Stomach (tissue), 9 donors: ENCODE results near the gene OPN5. TPM values are rescaled to one million over a fixed set of nuclear protein-coding genes. Genes with fewer than 3 reads are reported as not detected.

Experiments used
- DNase-seq, 2 donors: peaks; one replicate each; pipeline versions ENCODE4 v3.0.0 to v3.0.0-alpha.2; 2013 to 2019
- H3K27ac ChIP-seq, 5 donors: fragments of 200-600 bp in 4 of 5; sonication (generic) in 4 of 5; one replicate each; pipeline ENCODE4 v1.5.1; 2013 to 2019; ENCODE audit warnings: mild to moderate bottlenecking in 1 of 5, moderate library complexity in 1 of 5
- H3K27me3 ChIP-seq, 3 donors: fragments of 200-600 bp; sonication (generic); one replicate each; pipeline ENCODE4 v1.5.1; 2017 to 2019; ENCODE audit warnings: mixed run types in 1 of 3
- H3K36me3 ChIP-seq, 4 donors: fragments of 200-600 bp; sonication (generic); 1 replicate in 3 of 4; 2 replicates in 1 of 4; pipeline ENCODE4 v1.5.1; 2016 to 2019
- H3K4me1 ChIP-seq, 4 donors: fragments of 200-600 bp; sonication (generic); one replicate each; pipeline ENCODE4 v1.5.1; 2016 to 2019
- H3K4me3 ChIP-seq, 4 donors: fragments of 200-600 bp; sonication (generic) in 3 of 4; one replicate each; pipeline ENCODE4 v1.5.1; 2016 to 2019; ENCODE audit warnings: mild to moderate bottlenecking in 1 of 4
- H3K9me3 ChIP-seq, 4 donors: fragments of 200-600 bp; sonication (generic); one replicate each; pipeline ENCODE4 v1.5.1; 2016 to 2019
- CTCF ChIP-seq, 7 experiments: fragments of 450-650 bp in 4 of 7; fragments of 200-600 bp in 3 of 7; sonication (generic) in 3 of 7; IDR thresholded peaks; one replicate each; pipeline ENCODE4 v1.5.1; 2016 to 2019; ENCODE audit warnings: antibody characterized with exemption in 7 of 7, control low read depth in 2 of 7, mild to moderate bottlenecking in 1 of 7
- EP300 ChIP-seq: sonication (generic); formaldehyde crosslinking; IDR thresholded peaks from one replicate; pipeline ENCODE4 v1.6.1; 2017; ENCODE audit warnings: antibody characterized with exemption
- POLR2A ChIP-seq, 4 donors: fragments of 450-650 bp; IDR thresholded peaks; one replicate each; pipeline ENCODE4 v1.6.1; 2016; ENCODE audit warnings: antibody characterized with exemption in 4 of 4, control low read depth in 2 of 4, mild to moderate bottlenecking in 1 of 4, moderate library complexity in 1 of 4
- POLR2AphosphoS5 ChIP-seq, 3 donors: sonication (generic); formaldehyde crosslinking; IDR thresholded peaks; one replicate each; pipeline ENCODE4 v1.6.1; 2016; ENCODE audit warnings: antibody characterized with exemption in 3 of 3
- WGBS, 5 donors: extraction: QIAGEN DNeasy Blood & Tissue Kit in 3 of 5; methylation state at CpG; one replicate each; pipeline versions ENCODE4 v1.1.5 to v1.1.7; 2013 to 2018; 5-methylcytosine and 5-hydroxymethylcytosine counted together
- intact Hi-C: fragments of 100-400 bp; cut with DNase I; formaldehyde crosslinking; loops from one replicate; pipeline ENCODE4 v1.15.1; 2023; ENCODE audit warnings: low total_unique reads
- polyA plus RNA-seq, 3 donors: library from polyadenylated mRNA; stranded (reverse); fragments of 200-250 nt; gene quantifications; one replicate each; pipeline ENCODE4 v1.2.3, GENCODE V29; 2013
- small RNA-seq, 4 donors: library from RNA; depleted of rRNA; stranded (forward); fragments of <200 nt; gene quantifications; one replicate each; pipeline ENCODE3, GENCODE V24; 2016
- total RNA-seq, 5 donors: library from RNA; depleted of rRNA; stranded (reverse); fragments of >200 nt; gene quantifications; one replicate each; pipeline versions ENCODE4 v1.1.0 to v1.2.3, GENCODE V29; 2014 to 2016
- donor health status: healthy with polysubstance abuse.
- donor health status: Bipolar disorder and iron deficiency.
- donor health status: healthy.

Gene OPN5
- total and polyA plus RNA-seq, 8 donors = 0.19 TPM; not detected in 7

DNA sequence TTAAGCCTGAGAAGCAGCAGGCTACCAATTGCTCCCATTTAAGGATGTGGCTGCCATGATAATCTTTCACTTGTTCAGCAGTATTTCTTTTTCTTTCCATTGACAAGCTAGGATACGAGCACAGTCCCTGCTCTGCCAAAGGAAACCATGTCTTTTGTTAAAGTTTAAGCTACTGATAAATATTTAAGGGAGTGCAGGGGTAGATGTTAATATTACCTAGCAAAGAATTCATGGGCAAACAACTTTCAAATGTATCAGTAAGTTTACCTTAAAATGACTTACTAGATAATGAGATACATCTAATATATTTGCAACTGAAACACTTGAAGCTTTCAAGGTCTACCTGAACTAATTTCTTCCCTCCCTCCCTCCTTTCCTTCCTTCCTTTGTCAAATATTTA, 77.3 kb downstream of the OPN5 start:
- Histone ChIP-seq H3K9me3 (no peaks in the 10 kb centered on the region), H3K27ac (no peak overlapping the region), H3K4me1 (no peaks in the 10 kb centered on the region), H3K27me3 (no peaks in the 10 kb centered on the region), H3K4me3 (no peak overlapping the region), H3K36me3 (no peaks in the 10 kb centered on the region)
- WGBS, 5 donors = 15 to 29% (median 21%) methylated on average over 1 of the region's 1 CpG
- TF ChIP-seq EP300 (no peak), POLR2AphosphoS5 (IDR thresholded peaks at IDR 0.05) (no peak), POLR2A (IDR thresholded peaks at IDR 0.05) (no peak), CTCF (IDR thresholded peaks at IDR 0.05) (no peak)
- intact Hi-C loops = no loop called here
- DNase-seq = no peak

GRCh38 chr6:47862731-47863130, 80.9 kb downstream of the OPN5 start:
- WGBS, 5 donors = 62 to 72% (median 71%) methylated on average over 1 of the region's 1 CpG
- DNase-seq = no peak
- Histone ChIP-seq H3K4me1 (no peaks in the 10 kb centered on the region), H3K9me3 (no peaks in the 10 kb centered on the region), H3K27me3 (no peaks in the 10 kb centered on the region), H3K36me3 (no peaks in the 10 kb centered on the region), H3K27ac (no peak overlapping the region), H3K4me3 (no peak overlapping the region)
- TF ChIP-seq POLR2AphosphoS5 (IDR thresholded peaks at IDR 0.05) (no peak), POLR2A (IDR thresholded peaks at IDR 0.05) (no peak), CTCF (IDR thresholded peaks at IDR 0.05) (no peak), EP300 (no peak)
- intact Hi-C loops = no loop called here

- Histone ChIP-seq H3K4me3 (no peak overlapping the region), H3K9me3 (no peaks in the 10 kb centered on the region), H3K27ac (no peak overlapping the region), H3K27me3 (no peaks in the 10 kb centered on the region), H3K4me1 (no peaks in the 10 kb centered on the region), H3K36me3 (no peaks in the 10 kb centered on the region)
- DNase-seq = no peak
- TF ChIP-seq POLR2A (IDR thresholded peaks at IDR 0.05) (no peak), POLR2AphosphoS5 (IDR thresholded peaks at IDR 0.05) (no peak), CTCF (IDR thresholded peaks at IDR 0.05) (no peak), EP300 (no peak)
- intact Hi-C loops = no loop called here
- 27 to 41% (median 34%) methylated on average over 2 of the region's 2 CpGs for WGBS, 5 donors
These were observed 83.4 kb downstream of the OPN5 start for GRCh38 chr6:47865206-47865605.

- TF ChIP-seq POLR2AphosphoS5 (IDR thresholded peaks at IDR 0.05) (no peak), POLR2A (IDR thresholded peaks at IDR 0.05) (no peak)
- H3K27ac ChIP-seq = no peak overlapping the region
- H3K4me3 ChIP-seq = no peak overlapping the region
- no peaks in the 10 kb centered on the region for H3K27me3 ChIP-seq
- H3K4me1 ChIP-seq = no peaks in the 10 kb centered on the region
- no peaks in the 10 kb centered on the region for H3K9me3 ChIP-seq
- intact Hi-C loops = no loop called here
- no peak for DNase-seq
- 77 to 94% (median 79%) methylated on average over 1 of the region's 1 CpG for WGBS, 5 donors
- H3K36me3 ChIP-seq = no peaks in the 10 kb centered on the region
These were observed 93.8 kb downstream of the OPN5 start for GRCh38 chr6:47875593-47875992.

Small RNAs within 50 kb of the gene (small RNA-seq; reads per million reads assigned to genes)
- 0 to 0.08 (median 0) reads per million in 4 donors for gene RNU1-105P

Other genes with a start within 250 kb of the OPN5 start
- gene ADGRF4, start 83.5 kb upstream of the OPN5 start, total RNA-seq = not detected
- gene ADGRF4, start 83.5 kb upstream of the OPN5 start, polyA plus RNA-seq = 1 to 10 TPM in 1 of 3 donors, not detected in 2; 6.5 TPM